ENCODE results near the gene LRRC27. TPM values are rescaled to one million over a fixed set of nuclear protein-coding genes. Genes with fewer than 3 reads are reported as not detected.

LRRC27 gene
- total and polyA plus RNA-seq, 2 donors (not counting 1 experiment from before 2014, with no cell fraction given) = 4.1 to 11.7 TPM

DNA sequence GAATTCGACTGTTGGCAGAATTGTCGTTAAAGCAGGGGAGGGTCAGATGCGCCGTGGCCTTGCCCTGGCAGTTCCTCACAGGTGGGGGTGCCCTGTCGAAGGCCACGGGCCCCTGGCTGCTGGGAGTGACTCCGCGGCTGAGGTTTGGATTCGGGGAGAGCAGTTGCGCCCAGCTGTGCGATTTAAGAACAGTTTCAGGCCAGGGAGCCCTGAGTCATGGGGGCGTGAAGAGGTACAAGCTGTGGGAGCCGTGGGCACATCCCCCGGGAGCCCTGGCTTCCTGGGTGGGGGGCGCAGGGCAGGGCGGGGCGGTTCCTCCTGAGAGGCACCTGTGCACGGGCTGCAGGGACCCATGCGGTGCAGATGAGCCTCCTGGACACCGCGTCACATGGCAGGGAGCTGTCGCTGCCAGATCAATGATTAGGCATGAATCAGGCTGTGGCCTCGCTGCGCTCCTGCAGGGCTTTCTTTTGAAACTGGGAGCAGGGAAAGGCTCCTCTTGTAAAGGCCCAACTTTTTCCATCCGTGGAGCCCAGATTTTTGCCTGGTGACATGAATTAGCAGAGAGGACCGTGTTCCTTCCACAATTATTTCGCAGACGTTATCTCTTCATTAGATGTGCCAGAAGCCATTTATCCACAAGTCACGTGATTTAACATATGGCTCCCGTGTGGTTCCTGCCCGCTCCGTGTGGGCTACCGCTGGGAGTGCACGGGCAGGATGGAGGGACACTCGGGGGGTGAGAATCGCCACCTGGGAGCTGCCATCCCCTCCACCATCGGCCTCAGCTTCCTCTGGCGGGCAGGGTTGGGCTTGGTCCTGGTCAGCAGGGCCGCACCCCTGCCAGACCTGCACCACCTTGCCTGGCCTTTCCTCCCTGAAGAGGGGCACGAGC is 65.9 kb downstream of the LRRC27 start:
- Histone ChIP-seq H3K27ac (ENCODE audit: insufficient read depth, low read length) (peak overlapping the region; percentile 69), H3K9ac (ENCODE audit: insufficient read depth, low read length) (peak overlapping the region; percentile 80)

DNA sequence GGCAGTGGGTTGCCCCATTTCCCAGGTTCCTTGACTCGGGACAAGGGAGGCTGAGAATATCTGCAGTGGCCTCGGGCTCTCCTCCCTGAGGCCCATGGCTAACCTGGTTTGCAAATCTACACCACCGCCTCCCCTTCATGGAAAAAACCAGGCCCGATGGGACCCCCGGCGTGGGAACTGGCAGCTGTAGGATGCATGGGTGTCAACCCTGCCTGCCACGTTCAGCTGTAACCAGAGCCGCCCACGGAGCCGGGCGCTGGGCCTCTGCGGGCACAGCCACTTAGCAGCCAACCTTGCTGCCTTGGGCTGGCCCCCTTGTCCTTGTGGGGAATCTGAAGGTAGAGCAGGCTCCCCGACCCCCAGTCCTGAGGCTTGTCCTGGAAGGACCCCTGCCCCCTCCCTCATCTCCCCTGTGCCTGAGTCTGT is 66.6 kb downstream of the LRRC27 start:
- H3K79me2 ChIP-seq (ENCODE audit: control insufficient read depth, insufficient read depth, low read length) = no peaks in the 10 kb centered on the region
- H3K27me3 ChIP-seq (ENCODE audit: control insufficient read depth, insufficient read depth, low read length) = no peaks in the 10 kb centered on the region
- no peaks in the 10 kb centered on the region for H3K9me3 ChIP-seq (ENCODE audit: control insufficient read depth, insufficient read depth, low read depth, low read length)
- H3K4me1 ChIP-seq (ENCODE audit: control insufficient read depth, extremely low read depth, insufficient read depth, low read length) = no peaks in the 10 kb centered on the region
- H3K4me2 ChIP-seq (ENCODE audit: extremely low read depth, insufficient read depth, low read length) = peak overlapping the region; percentile 94
- no peak overlapping the region for H2AFZ ChIP-seq (ENCODE audit: low read length)
- H3K9ac ChIP-seq (ENCODE audit: insufficient read depth, low read length) = no peak overlapping the region
- no peak for DNase-seq (ENCODE audit: low read depth in 2 of 2)
- no peaks in the 10 kb centered on the region for H4K20me1 ChIP-seq (ENCODE audit: control insufficient read depth, extremely low read depth, insufficient read depth, low read length)
- H3K27ac ChIP-seq (ENCODE audit: insufficient read depth, low read length) = no peak overlapping the region
- peak overlapping the region in 1 of 4 experiments; percentile 70 for H3K4me3 ChIP-seq (replicated peaks in 1 of 4; ENCODE audit: control extremely low read depth in 1 of 4, insufficient read depth in 1 of 4, low read depth in 3 of 4, low read length in 4 of 4)
- TF ChIP-seq EZH2 (IDR thresholded peaks at IDR 0.05; ENCODE audit: low read length, missing control alignments) = no peak
- TF ChIP-seq, protein P1, sequence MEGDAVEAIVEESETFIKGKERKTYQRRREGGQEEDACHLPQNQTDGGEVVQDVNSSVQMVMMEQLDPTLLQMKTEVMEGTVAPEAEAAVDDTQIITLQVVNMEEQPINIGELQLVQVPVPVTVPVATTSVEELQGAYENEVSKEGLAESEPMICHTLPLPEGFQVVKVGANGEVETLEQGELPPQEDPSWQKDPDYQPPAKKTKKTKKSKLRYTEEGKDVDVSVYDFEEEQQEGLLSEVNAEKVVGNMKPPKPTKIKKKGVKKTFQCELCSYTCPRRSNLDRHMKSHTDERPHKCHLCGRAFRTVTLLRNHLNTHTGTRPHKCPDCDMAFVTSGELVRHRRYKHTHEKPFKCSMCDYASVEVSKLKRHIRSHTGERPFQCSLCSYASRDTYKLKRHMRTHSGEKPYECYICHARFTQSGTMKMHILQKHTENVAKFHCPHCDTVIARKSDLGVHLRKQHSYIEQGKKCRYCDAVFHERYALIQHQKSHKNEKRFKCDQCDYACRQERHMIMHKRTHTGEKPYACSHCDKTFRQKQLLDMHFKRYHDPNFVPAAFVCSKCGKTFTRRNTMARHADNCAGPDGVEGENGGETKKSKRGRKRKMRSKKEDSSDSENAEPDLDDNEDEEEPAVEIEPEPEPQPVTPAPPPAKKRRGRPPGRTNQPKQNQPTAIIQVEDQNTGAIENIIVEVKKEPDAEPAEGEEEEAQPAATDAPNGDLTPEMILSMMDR (conservative IDR thresholded peaks at IDR 0.05 in 1 of 2, IDR thresholded peaks at IDR 0.05 in 1 of 2; ENCODE audit: low read depth in 1 of 2, low read length in 2 of 2) = no peak
- no peaks in the 10 kb centered on the region for H3K36me3 ChIP-seq (ENCODE audit: control insufficient read depth, insufficient read depth, low read length)

More for the DNA sequence above, 65.9 kb downstream of the LRRC27 start:
- Histone ChIP-seq H3K4me1 (ENCODE audit: control insufficient read depth, extremely low read depth, insufficient read depth, low read length) (no peaks in the 10 kb centered on the region), H3K79me2 (ENCODE audit: control insufficient read depth, insufficient read depth, low read length) (no peaks in the 10 kb centered on the region), H3K9me3 (ENCODE audit: control insufficient read depth, insufficient read depth, low read depth, low read length) (no peaks in the 10 kb centered on the region), H4K20me1 (ENCODE audit: control insufficient read depth, extremely low read depth, insufficient read depth, low read length) (no peaks in the 10 kb centered on the region), H3K4me3 (replicated peaks in 1 of 4; ENCODE audit: control extremely low read depth in 1 of 4, insufficient read depth in 1 of 4, low read depth in 3 of 4, low read length in 4 of 4) (peak overlapping the region; percentile 62 to 74 (median 68)), H2AFZ (ENCODE audit: low read length) (peak overlapping the region; percentile 3), H3K36me3 (ENCODE audit: control insufficient read depth, insufficient read depth, low read length) (no peaks in the 10 kb centered on the region), H3K4me2 (ENCODE audit: extremely low read depth, insufficient read depth, low read length) (peak overlapping the region; percentile 94), H3K27me3 (ENCODE audit: control insufficient read depth, insufficient read depth, low read length) (no peaks in the 10 kb centered on the region)
- peak; percentile 59 to 60 for DNase-seq (ENCODE audit: low read depth in 2 of 2)
- no peak for TF ChIP-seq EZH2 (IDR thresholded peaks at IDR 0.05; ENCODE audit: low read length, missing control alignments)
- TF ChIP-seq, protein P1 (conservative IDR thresholded peaks at IDR 0.05 in 1 of 2, IDR thresholded peaks at IDR 0.05 in 1 of 2; ENCODE audit: low read depth in 1 of 2, low read length in 2 of 2) = no peak

DNA sequence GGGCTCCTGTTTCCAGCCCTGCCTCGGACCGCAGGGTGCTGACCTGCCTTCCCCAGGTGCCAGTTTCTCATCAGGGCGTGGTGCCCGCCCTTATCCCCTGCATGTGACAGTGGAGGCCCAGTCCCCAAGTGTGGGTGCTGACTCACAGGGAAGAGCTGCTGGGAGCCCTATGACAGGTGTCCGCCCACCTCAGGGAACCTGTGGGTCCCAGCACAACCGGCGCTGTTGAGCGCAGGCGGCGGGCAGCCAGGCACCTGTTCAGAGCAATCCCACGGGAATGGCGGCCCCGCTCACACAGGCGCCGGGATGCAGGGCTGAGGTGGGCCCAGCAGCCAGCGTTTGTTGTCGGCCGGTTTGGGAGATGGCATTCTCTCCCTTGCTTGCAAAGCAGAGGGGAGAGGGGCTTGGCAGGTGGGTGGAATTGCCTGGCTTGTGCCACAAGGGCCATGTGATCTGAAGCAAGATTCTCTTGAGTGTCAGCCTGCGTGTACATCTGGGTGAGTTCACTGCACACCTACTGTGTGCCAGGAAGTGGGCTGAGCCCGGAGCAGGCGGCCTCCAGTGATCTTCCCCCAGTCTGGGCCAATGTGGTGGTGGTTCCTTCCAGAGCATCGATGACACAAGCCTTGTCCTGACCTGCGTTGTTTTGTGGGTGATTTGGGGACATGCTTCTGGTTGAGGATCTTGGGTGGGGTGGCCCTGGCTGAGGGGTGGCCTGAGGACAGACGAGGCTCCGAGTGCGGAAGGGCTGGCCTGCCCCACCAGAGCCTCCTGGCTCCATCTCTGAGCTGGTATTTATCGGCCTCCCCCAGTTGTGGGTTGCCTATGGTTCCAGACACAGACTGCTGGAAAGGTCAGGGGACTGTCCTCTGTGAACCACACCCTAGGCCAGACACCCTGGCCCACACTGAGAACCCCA is 67.4 kb downstream of the LRRC27 start:
- H3K27ac ChIP-seq (ENCODE audit: insufficient read depth, low read length) = no peak overlapping the region
- H4K20me1 ChIP-seq (ENCODE audit: control insufficient read depth, extremely low read depth, insufficient read depth, low read length) = no peaks in the 10 kb centered on the region
- no peak overlapping the region for H3K4me3 ChIP-seq (replicated peaks in 1 of 4; ENCODE audit: control extremely low read depth in 1 of 4, insufficient read depth in 1 of 4, low read depth in 3 of 4, low read length in 4 of 4)
- H3K4me1 ChIP-seq (ENCODE audit: control insufficient read depth, extremely low read depth, insufficient read depth, low read length) = no peaks in the 10 kb centered on the region
- TF ChIP-seq, protein P1 (conservative IDR thresholded peaks at IDR 0.05 in 1 of 2, IDR thresholded peaks at IDR 0.05 in 1 of 2; ENCODE audit: low read depth in 1 of 2, low read length in 2 of 2) = no peak
- TF ChIP-seq EZH2 (IDR thresholded peaks at IDR 0.05; ENCODE audit: low read length, missing control alignments) = no peak
- no peak overlapping the region for H3K9ac ChIP-seq (ENCODE audit: insufficient read depth, low read length)
- no peaks in the 10 kb centered on the region for H3K79me2 ChIP-seq (ENCODE audit: control insufficient read depth, insufficient read depth, low read length)
- no peaks in the 10 kb centered on the region for H3K27me3 ChIP-seq (ENCODE audit: control insufficient read depth, insufficient read depth, low read length)
- no peak for DNase-seq (ENCODE audit: low read depth in 2 of 2)
- H2AFZ ChIP-seq (ENCODE audit: low read length) = no peak overlapping the region
- no peak overlapping the region for H3K4me2 ChIP-seq (ENCODE audit: extremely low read depth, insufficient read depth, low read length)
- no peaks in the 10 kb centered on the region for H3K36me3 ChIP-seq (ENCODE audit: control insufficient read depth, insufficient read depth, low read length)
- H3K9me3 ChIP-seq (ENCODE audit: control insufficient read depth, insufficient read depth, low read depth, low read length) = no peaks in the 10 kb centered on the region
